CD4-positive, alpha-beta T cell treated with Interleukin-21 for 1 hour (primary cell): ENCODE measurements around the gene ESYT2.

Experiments
- DNase-seq: peaks from one replicate; pipeline ENCODE4 v3.0.0-alpha.2; 2020

The ESYT2 gene

DNA sequence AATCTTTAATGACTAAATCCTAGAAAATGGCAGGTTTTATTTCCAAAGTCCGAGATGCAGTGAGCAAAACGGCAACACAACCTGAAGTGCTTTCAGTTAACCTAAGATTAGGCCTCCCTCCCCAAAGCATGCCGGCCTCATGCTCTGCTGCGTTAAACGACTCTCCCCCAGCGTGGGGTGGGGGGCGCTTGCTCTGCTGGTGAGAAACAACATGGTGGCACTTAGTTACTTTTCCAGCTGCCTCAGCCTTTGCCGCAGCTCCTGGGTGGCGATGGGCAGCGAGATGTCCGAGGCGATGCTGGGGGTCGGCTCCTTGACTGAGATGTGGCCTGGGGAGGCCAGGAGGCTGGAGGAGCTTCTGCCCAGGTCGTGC, 88.0 kb downstream of the ESYT2 start:
- DNase-seq = no peak

DNA sequence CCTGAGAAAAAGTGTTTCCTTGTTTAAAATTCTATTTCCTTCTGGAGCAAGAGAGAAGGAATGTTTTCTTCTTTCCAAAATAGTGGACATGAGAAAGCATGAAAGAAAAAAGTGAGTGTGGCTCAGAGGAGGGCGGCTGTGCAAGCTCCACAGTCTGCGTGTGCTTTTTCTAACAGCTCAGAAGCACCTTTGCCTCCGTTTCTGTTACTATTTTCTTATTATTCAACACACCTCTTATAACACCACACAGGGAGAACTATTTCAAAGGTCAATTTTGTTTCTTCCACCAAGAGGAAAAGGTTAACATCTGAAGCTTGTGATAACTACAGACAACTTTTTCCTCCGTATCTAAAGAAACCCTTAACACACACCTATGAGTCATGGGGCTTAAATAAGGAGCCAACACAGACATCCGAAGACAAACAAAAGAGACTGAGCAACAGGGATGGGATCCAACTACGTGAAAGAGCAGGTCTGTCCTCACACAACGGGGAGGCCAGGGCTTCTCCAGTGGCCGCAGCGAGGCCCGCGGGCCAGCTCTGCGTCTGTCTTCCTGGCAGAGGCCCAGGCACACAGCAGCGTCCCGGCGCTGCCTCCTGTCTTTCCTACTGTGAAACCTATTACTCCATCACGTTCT, 88.5 kb downstream of the ESYT2 start:
- DNase-seq = no peak

DNA sequence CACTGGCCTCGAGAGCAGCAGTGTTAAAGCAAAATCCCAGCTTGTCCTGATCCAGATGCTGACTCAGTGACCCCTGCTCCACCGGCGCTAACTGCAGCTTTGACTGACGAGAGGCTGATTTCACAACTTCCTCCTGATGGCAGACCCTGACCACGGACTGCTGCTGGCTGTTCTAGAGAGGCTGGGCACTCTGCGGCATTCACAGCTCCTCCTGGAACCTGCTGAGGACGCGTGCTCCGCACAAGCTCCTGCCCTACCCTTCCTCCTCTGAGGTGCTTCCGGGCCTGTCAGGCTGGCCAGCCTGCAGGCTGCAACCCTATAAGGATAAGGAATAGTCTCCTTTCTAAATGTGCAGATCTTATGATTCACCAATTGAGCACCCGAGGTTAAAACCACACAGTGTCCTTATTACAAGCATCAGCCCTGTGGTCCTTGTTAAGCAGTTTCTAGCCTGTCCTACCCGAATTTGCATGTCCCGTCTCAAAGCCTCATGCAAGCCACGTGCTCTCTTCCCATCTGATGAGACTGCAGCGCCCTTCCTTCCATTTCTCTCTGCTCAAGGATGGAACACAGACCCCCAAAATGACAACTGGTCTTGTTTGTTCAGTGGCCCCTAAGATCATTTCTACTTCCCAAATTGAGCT, 89.2 kb downstream of the ESYT2 start:
- no peak for DNase-seq

DNA sequence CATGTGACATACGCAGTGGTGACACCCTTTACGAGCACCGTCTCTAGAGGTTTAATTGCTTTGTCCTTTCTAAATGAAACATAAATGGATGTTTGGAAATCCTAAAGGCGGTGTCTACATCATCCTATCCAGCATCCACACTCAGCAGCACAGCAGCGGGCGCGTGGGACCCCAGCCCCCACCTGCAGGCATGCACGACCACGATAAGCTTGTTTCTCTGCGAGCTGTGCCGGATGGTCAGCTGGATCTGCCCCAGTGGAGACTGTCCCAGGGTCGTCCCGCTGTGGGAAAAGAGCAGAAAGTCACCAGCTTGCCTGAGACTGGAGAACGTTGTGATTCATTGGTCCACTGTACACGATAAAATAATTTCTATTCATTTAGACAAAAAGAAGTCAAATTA, 90.5 kb downstream of the ESYT2 start:
- DNase-seq = no peak

DNA sequence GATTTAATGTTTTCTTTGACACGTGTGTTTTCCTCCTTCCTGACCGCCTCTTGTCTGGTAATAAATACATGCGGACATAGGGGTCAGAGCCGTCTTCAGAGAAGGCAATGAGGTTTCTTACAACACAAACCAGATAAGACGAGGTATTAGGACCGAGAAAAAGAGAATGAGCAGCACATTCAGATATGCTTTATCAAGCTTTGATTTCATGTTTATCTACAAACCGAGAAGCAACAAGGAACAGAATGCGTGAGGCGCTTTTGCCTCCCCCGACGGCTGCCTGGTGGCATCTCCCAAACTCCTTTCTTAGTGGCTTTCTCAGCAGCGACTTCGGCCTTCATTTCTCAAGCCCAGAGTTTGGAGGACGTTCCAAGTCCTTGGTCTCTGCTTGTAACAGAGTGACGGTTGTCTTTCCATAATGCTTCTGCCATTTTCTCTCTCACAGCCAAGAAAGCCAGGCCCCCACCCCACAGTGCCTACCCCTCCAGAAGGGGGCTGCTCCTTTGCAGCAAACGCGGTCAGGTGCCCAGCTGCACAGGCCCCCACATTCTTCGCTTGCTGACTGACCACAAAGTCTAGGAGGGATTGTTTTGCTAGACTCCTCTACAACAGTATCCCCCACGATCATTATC, 92.1 kb downstream of the ESYT2 start:
- no peak for DNase-seq

DNA sequence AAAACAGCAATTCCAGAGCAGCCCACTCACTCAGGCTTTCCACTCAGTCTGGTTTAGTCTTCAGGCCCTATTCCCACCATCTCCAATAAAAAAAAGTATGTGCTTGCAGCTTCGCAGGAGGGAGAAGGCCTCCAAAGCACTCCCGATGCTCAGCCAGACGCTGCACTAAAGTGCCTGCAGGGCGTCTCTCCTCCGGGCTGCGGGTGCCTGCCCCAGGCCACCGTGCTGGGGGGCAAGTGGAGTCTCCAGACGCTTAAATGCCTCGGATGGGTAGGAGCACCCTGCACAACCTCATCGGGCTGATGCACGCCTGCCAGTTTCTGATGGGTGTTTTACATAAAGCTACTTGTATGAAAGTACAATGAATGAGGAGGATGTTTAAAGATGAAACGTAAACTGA, 93.4 kb downstream of the ESYT2 start:
- no peak for DNase-seq

DNA sequence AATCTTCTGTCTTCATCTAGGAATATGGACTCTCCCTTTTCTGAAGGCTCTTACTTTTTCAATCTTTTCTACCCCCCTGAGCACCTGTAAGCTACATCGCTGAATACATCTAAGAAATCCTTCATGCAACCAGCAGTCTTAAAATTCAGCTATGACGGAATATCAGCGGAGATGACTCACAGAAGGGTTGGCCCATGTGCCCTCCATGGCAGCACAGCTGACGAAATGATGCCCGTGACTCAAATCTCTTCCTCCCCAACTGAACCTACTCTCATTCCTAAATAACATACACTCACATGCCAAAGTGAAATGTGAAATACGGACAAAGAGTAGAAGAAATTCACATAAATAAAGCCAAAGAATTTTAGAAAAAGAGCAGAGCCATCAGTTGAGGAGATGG, 94.4 kb downstream of the ESYT2 start:
- DNase-seq = no peak

DNA sequence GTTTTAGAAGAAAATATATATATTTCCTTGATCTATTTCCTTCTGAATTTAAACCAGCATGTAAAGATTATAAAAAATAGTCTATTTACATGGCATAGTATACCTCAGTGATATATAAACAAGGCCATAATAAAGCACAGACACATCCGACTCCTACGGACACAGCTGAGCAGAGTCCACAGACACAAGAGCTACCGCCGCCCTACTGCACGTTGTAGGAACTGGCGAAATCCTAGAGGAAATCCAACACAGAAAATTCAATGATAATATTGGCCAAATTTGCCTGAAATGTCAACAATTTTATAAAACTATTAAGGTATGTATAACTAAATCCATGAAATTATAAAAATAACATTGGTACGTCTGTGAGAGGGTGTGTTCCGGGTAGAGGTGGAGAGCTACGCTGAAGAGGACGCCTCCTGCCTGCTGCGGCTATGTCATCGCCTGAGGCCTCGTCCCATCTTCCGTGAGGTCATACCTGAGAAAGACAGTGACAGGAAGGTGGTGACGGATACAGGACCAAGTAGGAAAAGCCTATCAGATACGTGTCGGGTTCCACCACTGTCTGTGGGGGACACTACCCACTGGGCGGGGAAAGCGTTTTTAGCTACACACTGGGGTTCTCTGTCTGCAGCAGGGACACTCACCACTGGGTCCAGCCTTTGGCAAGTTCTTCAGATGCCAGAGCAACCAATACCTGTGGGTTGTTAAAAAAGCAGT, 95.4 kb downstream of the ESYT2 start:
- no peak for DNase-seq

DNA sequence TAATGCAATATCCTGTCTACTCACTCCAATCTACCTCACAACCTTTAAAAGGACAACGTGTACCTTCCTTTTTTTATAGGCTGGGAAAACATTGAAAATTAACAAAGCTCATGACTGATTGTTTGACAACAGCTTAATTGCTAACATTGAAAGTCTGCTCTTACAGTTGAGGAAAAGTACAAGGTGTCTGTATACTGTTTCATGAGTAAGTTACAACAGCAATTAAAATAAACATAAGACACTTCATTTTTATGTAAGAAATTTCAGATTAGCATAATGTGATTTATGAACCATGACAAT, 96.1 kb downstream of the ESYT2 start:
- no peak for DNase-seq

DNA sequence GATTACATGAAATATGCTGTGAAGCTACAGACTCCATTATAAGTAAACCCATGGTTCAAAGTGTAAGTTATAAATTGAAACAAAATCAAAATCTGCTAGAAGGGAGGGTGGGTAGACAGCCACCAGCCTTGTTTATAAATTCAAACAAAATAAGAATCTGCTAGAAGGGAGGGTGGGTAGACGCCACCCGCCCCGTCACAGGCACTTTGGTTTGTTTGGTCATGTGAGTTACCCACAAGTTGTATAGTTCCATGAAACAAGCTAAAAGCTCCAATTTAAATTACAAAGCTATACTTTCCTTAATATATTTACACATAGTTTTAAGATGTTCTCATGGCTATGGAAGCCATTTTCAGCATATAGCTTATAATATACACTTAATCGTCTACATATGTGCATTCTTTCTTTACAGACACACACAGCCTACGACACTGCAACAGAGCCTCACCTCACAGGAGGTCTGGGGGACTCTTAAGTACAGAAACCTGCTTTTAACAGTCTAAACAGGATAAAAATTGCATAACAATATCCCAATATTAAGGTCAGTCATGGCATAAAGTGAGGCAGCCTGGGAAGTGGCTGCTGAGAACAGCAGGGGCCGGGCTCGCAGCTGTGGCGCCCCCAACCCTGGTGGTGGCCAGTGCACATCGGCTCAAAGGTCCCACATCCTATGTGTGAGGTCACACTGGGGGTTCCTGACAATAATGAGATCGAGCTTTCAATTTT, 96.7 kb downstream of the ESYT2 start:
- DNase-seq = no peak

DNA sequence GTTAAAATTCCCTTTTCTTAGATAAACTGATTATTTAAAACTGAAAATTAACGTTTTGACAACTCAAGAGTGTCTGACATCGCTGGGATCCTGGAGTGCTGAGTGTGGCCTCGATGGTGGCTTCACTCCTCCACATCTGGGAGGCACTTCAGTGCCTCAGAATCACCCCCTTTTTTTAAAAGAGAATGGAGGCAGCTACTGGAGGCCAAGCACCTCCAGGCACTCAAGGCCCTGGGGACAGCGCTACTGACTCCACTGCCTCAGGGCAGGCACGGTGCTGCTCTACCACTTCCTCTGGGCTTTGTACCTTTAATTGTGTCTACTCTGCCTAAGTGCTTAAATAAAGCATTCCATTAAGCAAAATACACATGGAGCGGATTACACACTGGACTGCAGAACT, 97.5 kb downstream of the ESYT2 start:
- DNase-seq = no peak

DNA sequence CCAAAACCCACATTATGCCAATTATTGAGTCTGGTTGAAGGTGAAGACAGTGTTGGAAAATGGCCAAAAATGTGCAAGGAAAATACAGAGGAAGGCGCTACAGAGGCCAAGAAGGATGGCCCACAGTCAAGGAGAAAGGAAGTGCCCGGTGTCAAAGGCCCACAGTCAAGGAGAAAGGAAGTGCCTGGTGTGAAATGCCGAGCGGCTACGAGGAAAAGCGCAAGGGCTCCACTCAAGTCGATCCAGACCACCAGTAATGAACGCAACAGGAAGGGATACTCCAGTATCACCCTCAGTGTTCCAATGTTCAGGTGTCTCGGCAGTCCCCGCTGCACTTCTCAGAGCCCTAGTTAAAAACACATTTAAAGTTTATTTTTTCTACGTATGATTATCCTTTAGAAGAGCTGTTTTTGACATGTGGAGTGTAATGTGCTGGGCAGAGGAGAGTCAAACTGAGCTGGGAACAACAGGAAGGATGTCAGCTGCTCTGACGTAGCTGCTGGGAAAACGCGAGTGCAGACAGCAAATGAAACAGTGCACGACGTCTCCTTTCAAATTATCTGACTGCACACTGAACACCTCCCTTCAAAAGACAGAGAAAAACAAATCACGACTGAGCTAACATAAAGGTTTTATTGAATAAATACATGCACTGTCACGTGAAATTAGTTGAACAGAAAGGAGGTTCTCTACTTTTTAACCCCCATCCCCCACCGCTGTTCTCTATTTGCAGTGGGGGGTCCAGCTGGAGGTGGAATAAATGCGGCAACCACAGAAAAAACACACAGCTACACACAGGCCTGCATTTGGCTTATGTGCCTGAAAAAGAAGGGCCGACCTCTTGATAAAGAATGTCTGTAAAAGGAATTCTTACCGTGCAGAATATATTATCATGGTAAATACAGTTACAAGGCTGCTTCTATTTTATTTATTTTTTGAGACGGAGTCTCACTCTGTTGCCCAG, 98.6 kb downstream of the ESYT2 start:
- no peak for DNase-seq

DNA sequence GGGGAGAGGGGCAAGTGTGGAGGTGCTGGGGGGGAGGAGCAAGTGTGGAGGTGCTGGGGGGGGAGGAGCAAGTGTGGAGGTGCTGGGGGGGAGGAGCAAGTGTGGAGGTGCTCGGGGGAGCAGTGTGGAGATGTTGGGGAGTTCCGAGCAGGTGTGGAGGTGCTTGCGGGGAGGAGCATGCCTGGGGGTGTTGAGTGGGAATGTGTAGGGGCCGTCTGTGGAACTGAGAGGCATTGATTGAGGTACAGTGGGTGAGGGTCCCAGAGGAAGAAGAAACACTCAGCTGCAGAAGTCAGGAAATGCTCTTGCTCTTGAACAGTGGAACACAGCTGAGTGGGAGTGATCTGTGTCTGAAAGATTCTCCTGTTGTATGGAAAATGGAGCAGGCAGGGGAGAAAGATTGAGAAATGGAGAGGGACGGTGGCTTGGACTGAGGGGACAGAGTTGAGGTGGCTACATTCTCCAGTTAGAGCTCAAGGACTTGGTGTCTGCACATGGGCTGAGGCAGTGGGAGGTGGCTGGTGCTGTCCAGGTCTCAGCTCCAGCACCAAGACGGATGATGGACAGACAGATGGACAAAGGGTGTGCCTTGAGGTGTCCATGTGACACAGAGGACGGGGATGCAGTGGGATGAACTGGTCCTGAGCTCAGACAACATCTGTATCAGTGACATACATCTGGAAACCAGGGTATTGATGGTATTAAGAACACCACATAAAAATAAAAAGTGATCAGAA, 99.5 kb downstream of the ESYT2 start:
- DNase-seq = no peak

DNA sequence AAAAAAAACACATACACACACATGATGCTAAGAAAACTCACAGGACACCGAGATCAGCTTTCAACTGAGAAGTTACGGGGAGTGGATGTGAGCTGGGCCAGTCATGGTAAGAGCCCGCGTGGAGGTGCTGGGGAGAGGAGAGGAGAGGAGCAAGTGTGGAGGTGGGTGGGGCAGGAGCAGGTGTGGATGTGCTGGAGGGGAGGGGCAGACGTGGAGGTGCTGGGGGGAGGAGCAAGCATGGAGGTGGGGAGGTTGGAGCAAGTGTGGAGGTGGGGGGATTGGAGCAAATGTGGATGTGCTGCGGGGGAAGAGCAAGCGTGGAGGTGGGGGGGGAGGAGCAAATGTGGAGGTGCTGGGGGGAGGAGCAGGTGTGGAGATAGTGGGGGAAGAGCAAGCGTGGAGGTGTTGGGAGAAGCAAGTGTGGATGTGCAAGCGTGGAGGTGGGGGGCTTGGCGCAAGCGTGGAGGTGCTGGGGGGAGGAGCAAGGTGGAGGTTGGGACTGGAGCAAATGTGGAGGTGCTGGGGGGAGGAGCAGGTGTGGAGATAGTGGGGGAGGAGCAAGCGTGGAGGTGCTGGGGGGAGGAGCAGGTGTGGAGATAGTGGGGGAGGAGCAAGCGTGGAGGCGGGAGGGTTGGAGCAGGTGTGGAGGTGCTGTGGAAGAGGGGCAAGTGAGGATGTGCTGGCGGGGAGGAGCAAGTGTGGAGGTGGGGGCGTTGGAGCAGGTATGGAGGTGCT, 100.2 kb downstream of the ESYT2 start:
- no peak for DNase-seq

DNA sequence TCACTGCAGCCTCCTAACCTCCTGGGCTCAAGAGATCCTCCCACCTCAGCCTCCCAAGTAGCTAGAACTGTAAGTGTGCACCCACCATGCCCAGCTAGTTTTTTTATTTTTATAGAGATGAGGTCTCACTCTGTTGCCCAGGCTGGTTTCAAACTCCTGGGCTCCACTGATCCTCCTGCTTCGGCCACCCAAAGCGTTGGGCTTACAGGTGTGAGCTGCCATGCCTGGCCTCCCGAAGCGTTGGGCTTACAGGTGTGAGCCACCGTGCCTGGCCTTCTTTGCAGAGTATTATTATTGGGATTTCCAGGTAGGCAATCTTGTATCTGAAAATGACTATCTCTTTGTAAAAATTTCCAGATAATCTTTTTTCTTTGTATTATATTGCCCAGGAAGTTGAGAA, 101.6 kb downstream of the ESYT2 start:
- DNase-seq = no peak

DNA sequence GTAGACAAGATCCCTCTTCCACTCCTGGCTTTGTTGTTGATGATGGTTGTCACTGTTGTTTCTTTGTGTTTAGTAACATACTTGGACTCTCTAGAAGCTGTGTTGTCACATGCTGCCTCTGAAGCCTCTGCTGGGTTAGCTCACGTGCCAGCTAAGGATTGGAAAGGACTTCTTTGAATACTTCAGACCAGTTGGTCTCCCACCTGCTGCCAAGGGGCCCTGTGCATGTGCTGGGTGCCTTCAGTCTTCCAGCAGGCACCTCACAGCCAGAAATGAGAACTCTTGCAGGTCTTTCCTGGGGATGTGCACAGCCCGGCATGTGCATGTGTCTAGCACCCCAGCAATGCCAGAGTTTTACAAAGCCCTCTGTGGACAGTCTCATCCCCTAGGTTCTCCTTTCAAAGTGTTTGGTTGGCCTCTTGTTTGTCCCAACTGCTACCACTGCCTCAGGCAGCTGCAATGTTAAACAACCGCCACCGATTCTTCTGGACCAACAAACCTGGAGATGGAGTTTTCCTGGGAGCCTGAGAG, 103.0 kb downstream of the ESYT2 start:
- no peak for DNase-seq

DNA sequence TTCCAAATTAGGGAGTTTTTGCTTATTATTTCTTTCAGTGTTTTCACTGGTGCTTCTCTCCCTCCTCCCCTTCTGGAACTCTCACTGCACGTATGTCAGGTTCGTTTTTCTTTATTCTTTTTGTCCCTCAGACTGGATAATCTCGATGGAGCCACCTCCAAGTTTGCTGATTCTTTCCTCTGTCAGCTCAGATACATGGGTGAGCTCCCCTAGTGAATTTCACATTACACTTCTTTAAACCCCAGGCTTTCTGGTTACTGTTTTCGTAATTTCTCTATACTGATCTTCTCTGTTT, 103.9 kb downstream of the ESYT2 start:
- DNase-seq = no peak

DNA sequence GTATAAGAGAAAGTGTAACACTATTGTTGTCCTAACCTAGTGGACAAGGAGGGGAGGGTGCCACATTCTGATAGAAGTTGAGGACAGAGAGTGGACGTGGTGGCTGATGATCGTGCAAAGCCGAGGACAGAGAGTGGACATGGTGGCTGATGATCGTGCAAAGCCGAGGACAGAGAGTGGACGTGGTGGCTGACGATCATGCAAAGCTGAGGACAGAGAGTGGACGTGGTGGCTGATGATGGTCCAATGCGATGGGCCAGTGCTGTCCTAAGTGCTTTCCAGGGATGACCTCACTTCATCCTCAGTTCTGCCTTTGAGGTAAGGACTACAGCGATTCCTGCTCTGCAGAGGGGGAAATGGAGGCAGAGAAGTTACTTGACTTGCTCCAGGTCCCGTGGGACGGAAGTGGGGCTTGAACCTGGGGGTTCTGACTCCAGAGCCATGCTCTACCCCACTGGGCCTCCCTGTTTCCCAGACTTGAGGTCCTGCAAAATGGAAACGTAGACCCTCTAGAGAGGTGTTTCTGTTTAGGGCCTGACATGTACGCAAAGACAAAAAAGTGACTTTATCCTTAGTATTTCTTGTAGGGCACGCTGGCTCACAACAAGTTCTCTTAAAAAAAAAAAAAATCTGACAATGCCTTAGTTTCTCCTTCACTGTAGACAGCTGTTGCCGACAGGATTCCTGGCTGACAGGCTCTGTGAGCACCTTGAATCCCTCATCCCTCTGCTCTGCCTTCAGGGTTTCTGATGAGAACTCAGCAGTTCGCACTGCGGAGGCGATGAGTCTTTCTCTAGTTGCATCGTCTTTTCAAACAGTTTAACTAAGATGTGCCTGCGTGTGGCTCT, 104.4 kb downstream of the ESYT2 start:
- no peak for DNase-seq

DNA sequence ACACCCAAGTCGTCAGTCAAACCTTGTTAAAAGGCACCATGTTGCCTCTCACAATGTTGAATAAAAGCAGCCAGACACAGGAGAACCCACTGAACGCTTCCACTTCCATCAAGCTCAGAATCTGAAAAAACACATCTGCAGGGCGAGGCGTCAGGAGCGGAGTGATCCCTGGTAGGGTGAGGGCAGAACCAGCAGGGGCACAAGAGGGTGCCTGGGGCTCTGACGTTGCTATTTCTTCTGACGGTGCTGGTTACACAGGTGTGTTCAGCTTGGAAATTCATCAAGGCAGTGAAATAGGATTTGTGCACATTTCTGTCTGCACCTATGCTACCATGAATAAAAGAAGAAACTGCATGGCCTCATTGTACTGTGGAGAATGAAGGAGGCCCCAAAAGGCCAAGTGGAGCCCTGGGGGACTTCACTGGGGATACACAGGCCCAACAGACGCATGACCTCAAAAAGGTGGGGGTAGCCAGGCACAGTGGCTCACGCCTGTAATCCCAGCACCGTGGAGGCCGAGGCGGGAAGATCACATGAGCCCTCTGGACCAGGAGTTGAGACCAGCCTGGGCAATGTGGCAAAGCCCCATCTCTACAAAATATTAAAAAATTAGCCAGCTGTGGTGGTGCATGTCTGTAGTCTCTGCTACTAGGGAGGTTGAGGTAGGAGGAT, 105.5 kb downstream of the ESYT2 start:
- no peak for DNase-seq
